ENCODE results near the gene ST13.
A peak's percentile ranks its signal among the peaks of the same experiment; 100 is the strongest.
"Not testable (repeated sequence)": the region's sequence is repeated elsewhere in the genome, so short reads cannot be mapped to it uniquely, and the experiment has no call there.

Gene ST13

GRCh38 chr22:40844951-40845350, 11.5 kb downstream of the ST13 start:
- DNase-seq (ENCODE audit: low read depth in 2 of 2, low spot score in 1 of 2), result no peak

DNA sequence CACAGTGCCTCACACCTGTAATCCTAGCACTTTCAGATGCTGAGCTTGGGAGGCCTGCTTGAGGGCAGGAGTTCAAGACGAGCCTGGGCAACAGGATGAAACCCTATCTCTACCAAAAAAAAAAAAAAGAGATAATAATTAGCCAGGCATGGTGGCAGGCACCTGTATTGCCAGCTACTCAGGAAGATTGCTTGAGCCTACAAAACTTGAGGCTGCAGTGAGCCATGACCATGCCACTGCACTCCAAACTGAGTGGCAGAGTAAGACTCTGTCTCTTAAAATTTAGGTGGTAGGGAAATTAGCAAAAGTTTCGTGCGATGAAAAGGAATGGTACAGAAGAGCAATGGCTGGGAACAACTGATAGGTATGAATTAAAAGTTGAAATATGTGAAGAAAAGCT, 18.0 kb downstream of the ST13 start:
- no peak for DNase-seq (ENCODE audit: low read depth in 2 of 2, low spot score in 1 of 2)

DNA sequence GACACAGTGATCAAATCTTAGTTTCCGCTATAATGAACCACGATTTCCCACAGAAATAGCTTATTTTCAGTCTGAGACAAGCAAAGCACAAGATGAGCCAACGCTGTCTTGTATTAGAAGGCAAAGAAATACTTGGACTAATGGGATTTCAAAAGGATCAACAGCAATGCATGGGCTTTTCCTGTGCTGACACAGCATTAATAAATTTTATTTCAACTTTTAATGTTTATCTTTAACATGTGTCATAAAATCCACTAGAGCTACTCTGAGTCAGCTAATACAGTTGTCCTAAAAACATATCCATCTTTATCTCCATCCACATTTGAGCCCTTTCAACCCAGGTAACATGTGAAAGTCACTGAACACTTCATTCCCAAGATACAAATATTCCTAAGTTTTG, 21.8 kb downstream of the ST13 start:
- no peak for DNase-seq (ENCODE audit: low read depth in 2 of 2, low spot score in 1 of 2)

- DNase-seq (ENCODE audit: low read depth in 2 of 2, low spot score in 1 of 2), result no peak
These were observed 27.3 kb downstream of the ST13 start for GRCh38 chr22:40829131-40829530.

- no peak for DNase-seq (ENCODE audit: low read depth in 2 of 2, low spot score in 1 of 2)
These were observed 29.3 kb downstream of the ST13 start for GRCh38 chr22:40826984-40827741.

DNA sequence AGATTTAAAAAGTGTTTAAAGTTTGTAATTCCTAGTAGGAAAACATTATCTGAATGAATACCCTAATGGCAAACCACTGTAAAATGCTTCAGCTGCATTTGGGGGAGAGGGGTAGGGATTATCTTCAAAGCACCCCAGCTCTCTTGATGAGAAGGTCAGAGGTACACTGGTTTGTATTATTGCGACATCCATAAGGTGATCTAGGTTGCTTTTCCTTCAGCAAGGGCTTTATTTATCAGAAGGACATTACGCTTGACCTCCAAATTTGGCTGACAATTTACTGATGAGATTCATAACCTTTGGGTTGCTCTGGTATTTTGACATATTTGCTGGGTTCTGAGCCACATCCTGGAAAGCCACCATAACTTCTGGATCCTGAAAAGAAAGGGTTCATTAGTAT, 30.1 kb downstream of the ST13 start:
- not testable (repeated sequence) for DNase-seq (ENCODE audit: low read depth in 2 of 2, low spot score in 1 of 2)

GRCh38 chr22:40823426-40823825, 33.0 kb downstream of the ST13 start:
- DNase-seq (ENCODE audit: low read depth in 2 of 2, low spot score in 1 of 2), result no peak

- no peak for DNase-seq (ENCODE audit: low read depth in 2 of 2, low spot score in 1 of 2)
These were observed 36.8 kb downstream of the ST13 start for GRCh38 chr22:40819599-40820140.

- peak; percentile 66 to 81 for DNase-seq (ENCODE audit: low read depth in 2 of 2, low spot score in 1 of 2)
These were observed 37.5 kb downstream of the ST13 start, which contains the start of gene SLC25A17 for GRCh38 chr22:40818747-40819598. Gene SLC25A17, minus strand, starts transcription at chr22:40819346. Its CDS starts 98 bp downstream, at chr22:40819248.

- no peak for DNase-seq (ENCODE audit: low read depth in 2 of 2, low spot score in 1 of 2)
These were observed 38.2 kb downstream of the ST13 start for GRCh38 chr22:40818192-40818746.

DNA sequence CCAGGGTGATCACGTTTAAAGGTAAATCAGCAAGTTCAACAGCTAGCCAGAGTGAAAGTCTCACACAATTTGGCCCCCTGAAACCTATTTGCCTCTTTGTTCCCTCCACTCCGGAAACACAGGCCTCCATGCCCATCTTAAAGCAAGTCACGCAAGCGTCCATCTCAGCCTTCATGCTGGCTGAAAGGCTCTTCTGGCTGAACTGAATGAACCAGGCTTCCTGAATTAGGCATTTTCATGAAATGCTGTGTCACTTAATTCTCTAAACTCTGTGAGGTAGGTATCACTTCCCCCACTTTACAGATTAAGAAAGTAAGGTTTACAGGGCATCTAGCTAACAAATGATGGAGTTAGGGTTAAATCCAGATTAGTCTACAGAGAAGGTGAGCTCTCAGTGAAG, 38.7 kb downstream of the ST13 start:
- no peak for DNase-seq (ENCODE audit: low read depth in 2 of 2, low spot score in 1 of 2)

DNA sequence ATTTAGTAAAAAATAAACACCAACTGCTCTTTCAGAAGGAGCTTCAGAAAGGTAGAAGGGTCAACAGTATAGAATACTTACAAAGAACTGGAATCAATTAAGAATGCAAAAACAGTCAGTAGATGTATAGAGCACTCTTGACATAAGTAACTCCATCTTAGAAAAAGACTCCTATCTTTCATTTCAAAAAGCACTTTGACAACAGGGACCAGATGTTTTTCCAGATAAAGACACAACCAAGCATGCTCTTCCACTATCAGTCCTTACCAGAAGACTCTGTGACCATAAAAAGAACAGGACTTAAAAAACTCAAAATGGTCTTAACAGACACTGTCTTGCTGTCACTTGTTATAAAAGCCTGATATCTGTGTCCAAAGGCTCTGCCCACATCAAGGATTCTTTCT, 42.5 kb downstream of the ST13 start:
- no peak for DNase-seq (ENCODE audit: low read depth in 2 of 2, low spot score in 1 of 2)

- no peak for DNase-seq (ENCODE audit: low read depth in 2 of 2, low spot score in 1 of 2)
These were observed 48.2 kb downstream of the ST13 start for GRCh38 chr22:40808018-40808841.

GRCh38 chr22:40806711-40807110, 49.7 kb downstream of the ST13 start:
- DNase-seq (ENCODE audit: low read depth in 2 of 2, low spot score in 1 of 2), result no peak

DNA sequence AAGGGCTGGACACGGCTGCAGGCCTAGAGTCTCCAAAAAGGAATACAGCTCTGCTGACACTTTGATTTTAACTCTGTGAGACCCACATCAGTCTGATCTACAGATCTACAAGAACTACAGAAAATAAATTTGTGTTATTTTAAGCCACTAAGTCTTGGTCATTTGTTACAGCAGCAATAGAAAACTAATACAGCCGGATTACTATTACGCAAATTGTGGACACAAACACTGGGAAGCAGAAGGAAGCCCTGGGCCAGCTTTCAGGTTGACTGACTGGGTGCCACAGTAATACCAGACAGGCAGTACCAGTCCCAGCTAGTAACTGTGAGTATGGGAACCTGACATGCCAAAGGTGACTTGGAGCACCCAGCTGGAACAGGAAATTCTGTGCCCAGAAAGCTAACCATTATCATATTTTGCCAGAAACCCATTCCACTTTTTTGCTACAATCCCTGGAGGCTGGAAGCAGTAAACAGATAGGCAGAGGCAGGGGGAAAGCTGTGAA, 50.7 kb downstream of the ST13 start:
- DNase-seq (ENCODE audit: low read depth in 2 of 2, low spot score in 1 of 2), result no peak

- DNase-seq (ENCODE audit: low read depth in 2 of 2, low spot score in 1 of 2), result no peak
These were observed 51.2 kb downstream of the ST13 start for GRCh38 chr22:40805239-40805638.

DNA sequence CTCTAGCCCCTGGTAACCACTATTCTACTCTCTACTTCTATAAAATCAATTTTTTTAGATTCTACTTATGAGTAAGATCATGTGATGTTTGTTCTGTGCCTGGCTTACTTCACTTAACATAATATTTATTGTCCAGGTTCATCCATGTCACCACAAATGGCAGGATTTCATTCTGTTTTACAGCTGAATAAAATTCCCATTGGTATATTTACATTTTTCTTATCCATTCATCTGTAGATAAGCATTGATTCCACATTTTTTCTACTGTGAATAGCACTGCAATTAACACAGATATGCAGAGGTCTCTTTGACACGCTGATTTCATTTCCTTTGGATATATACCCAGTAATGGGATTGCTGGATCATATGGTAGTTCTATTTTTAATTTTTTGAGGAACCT, 53.1 kb downstream of the ST13 start:
- DNase-seq (ENCODE audit: low read depth in 2 of 2, low spot score in 1 of 2), result no peak

DNA sequence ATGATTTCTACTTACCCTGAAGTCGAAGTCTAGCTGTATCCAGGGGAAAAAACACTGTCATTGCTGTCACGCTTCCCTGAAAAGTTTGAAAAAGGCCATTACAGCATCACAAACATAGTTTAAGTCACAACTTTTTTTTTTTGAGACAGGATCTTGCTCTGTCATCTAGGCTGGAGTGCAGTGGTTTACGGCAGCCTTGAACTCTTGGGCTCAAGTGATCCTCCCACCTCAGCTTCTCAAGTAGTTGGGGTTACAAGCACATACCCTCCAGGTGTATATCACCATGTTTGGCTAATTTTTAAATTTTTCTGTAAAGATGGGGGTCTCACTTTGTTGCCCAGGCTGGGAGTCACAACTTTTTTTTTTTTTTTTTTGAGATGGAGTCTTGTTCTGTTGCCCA, 57.4 kb downstream of the ST13 start:
- no peak for DNase-seq (ENCODE audit: low read depth in 2 of 2, low spot score in 1 of 2)

DNA sequence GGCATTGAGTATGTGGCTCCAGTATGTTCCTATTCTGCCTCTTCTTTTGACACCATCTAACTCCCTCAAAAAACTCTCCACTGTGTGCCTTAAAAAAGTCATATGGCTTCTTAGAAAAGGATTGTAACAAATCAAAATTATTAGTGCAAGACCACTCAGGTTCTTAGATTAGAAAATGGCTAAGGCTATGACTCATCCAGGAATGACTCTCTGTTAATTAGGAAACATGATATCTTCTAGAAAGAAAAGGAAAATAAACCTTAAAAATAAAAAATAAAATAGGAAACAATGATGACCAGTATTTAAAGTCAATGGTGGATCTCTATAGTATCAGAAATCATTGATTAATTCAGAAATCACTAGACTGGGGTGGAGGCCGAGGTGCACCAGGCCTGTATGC, 59.0 kb downstream of the ST13 start:
- no peak for DNase-seq (ENCODE audit: low read depth in 2 of 2, low spot score in 1 of 2)

- DNase-seq (ENCODE audit: low read depth in 2 of 2, low spot score in 1 of 2), result no peak
These were observed 64.0 kb downstream of the ST13 start for GRCh38 chr22:40792451-40792850.

DNA sequence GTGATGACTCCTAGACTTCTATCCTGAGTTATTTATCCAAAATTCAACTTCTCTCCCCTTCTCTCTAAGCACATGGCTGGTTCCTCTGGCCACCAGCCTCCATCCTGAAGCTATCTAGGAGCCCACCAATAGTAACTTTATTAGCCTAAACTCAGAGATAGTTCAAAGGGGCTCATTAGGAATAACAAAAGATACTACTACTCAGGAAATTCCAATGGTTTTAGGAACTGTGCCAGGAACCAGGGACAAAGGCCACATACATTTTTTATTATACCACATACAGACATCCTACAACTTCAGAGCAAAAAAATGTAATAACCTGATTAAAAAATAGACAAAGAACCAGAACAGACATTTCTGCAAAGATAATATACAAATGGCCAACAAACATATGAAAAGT, 65.2 kb downstream of the ST13 start:
- DNase-seq (ENCODE audit: low read depth in 2 of 2, low spot score in 1 of 2), result no peak

Measured in stimulated activated CD8-positive, alpha-beta memory T cell treated with anti-CD3 and anti-CD28 coated beads, Interleukin-4, amount 100 ng/mL, for 1 hour (primary cell).